CD4-positive, alpha-beta T cell treated with Interleukin-2 at 100 ng/mL for 4 hours (primary cell): ENCODE data around the gene MAML3.
A peak's percentile ranks its signal among the peaks of the same experiment; 100 is the strongest.
"Not testable (repeated sequence)": the region's sequence is repeated elsewhere in the genome, so short reads cannot be mapped to it uniquely, and the experiment has no call there.

Experiments used
- DNase-seq: peaks from one replicate; pipeline ENCODE4 v3.0.0-alpha.2; 2020; ENCODE audit warnings: low spot score

Gene MAML3

DNA sequence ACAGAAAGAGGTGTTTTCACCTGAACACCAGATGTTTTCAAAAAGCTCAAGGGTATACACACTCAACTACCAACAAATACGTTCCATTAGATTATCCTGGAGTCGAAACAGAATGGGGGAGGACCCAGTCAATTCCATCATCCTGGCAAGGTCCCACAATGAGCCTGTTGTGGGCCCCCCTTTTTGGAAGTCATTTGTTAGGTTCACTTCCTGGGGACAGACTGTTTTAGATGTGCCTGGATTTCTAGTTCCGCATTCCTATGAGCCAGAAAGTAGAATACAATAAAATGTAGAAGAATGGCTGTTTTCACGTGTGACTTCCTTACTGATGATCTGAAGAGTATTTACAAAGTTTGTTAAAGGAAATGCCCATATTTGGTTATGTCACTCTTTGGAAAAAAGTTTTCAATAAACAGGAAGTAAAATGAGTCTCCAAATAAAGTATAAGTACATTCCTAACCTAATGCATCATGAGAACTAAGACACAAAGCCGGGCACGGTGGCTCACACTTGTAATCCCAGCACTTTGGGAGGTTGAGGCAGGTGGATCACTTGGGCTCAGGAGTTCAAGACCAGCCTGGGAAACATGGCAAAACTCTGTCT is 192.5 kb downstream of the MAML3 start:
- no peak for DNase-seq

DNA sequence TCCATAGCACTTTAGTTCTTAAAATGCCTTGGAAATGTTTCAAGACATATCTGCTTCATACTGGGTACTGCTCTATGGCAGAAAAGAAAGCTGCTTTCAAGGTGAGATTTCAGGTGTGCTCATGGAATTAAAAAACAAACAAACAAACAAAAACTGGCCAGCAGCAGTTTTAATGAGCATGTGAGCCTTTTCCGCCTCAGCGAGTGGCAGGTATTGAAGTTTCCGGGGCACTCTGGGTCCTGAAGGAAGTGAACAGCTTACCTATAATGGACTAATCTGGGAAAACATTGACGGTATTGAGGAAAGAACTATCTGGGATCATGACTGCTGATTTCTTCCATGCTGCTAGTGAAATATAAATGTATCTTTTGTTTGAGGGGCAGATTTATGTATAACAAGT is 194.6 kb downstream of the MAML3 start:
- no peak for DNase-seq

DNA sequence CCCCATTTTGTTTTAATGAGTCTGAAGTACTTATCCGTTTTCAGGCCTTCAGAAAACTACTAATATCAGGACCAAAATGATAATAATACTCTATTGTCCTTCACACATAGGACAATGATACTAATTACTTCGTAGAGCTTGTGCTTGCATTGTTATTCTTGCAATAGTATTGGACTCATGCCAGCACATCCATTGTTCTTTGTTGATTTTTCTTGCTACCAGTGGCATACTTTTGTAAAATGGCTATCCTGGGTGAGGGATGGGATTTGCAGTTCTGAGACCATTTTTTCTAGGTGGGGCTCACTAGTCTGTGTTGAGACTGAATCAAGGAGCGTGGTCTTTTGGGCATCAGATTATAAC is 195.3 kb downstream of the MAML3 start:
- DNase-seq: no peak

DNA sequence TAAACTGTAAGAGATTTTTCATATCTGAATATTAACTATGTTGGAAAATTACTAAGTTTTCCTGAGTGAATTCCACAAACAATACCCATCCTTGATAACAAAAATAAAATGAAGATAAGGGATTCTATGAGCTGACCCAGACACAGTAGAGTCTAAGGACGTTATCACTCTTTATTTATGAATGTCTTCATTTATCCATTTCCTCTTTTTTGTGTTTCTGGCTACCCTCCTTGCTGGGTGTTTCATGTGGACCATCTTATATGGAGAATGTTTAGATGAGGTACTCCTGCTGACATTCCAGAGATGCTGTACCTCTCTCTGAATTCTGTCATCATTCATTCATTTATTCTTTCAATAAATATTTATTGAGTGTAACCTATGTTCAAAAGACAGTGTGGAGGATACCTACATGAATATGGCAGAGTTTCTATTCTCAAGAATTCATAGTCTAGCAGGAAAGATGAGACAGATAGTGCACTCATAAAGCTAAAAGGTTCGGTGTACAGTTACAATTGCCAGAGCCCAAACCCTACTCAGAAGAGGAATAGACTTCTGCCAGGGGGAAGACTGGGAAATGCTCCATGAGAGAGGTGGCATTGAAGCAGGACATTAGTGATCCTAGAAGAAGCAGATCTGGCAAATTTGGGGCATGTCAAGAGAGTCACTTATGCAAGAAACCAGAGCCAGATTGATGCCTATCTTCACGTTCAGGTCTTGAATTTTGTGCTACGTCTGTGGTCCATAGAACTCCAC is 195.8 kb downstream of the MAML3 start:
- no peak for DNase-seq

DNA sequence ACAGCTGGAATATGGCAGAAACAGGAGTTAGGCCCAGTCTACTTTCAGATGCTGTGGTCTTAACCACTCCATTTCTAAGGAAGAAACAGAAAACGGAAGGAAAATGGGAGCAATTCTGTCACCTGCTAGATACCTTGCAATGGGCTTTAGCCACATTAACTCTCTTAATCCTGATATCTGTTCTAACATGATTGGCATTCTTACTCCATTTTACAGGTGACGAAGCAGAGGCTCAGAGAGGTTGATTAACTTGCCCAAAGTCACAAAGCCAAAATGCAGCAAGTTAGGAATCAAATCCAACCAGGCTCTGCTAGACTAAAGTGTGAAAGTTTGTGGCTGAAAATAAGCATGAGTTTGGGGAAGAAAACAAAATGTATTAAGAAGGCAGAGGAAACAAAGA is 196.9 kb downstream of the MAML3 start:
- no peak for DNase-seq

DNA sequence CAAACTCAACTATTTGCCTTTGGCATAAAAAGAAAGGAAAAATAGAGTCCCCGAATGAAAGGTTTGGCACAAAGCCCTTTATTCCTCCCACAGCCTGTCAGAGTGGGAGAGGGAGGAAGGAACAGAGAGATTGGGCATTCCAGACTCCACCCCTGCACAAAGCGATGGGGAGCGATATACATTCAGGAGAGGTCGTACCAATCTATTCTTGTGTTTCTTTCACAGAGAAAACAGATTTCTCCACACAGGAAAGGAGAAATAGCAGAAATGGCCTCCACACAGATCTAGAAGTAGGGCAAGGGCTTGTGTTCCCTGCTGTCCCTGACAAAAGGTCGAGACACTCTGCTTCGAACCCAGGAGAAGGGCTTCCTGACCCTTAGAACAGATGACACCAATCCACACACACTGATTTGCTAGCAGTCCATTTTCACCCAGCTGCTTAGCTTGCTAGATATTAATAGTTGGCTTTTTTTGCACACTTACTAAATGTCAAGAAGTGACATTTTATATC is 197.4 kb downstream of the MAML3 start:
- DNase-seq: no peak

DNA sequence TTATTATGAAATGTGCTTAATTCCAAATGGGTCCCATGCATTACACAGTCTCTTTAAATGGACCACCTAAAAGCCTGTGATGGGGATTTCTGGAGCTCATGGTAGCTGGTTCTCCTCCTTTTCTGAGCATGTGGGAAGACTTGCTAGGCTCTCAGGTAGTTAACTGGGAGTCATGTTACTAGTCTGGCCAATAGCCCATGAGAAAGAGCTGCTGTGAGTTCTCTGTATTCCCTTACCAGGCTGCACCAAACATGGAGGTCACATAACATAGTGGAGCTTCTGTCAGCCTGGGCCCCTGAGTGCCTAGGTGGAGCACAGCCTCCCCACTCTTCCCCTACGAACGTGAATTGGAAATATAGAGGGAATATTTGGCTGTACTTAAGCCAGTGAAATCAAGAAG is 198.4 kb downstream of the MAML3 start:
- DNase-seq: no peak

DNA sequence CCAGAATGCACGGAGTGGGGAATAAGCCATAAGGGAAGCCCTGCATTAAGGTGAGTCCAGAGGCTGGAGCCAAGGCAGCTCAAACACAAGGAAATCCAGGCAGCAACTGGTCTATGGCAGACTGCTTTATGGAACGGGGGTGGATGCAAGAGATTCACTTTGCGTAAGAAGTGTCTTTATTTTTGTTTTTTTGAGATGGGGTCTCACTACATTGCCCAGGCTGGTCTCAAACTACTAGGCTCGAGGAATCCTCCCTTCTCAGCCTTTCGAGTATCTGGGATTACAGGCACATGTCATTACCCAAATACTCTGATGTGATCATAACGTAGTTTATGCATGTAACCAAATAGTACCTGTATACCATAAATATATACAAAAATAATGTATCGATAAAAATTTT is 199.5 kb downstream of the MAML3 start:
- no peak for DNase-seq

DNA sequence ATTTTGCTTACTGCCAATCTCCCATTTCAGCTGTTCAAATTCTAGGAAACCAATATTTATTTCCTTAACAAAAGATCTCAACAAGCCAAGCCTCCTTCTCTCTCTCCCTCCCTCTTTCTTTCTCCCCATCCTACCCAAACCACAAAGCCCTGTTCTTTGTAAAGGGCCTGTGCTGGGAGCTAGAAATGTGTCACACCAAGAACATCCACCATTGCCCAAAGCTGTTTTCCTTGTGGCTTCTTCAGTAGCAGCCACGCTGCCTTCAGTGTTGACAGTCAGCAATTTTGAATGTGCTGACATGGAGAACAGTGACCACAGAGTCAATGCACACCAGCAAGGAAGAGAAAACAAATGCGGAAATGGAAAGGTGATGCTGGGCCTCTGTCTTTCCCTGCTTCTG is 203.0 kb downstream of the MAML3 start:
- no peak for DNase-seq

DNA sequence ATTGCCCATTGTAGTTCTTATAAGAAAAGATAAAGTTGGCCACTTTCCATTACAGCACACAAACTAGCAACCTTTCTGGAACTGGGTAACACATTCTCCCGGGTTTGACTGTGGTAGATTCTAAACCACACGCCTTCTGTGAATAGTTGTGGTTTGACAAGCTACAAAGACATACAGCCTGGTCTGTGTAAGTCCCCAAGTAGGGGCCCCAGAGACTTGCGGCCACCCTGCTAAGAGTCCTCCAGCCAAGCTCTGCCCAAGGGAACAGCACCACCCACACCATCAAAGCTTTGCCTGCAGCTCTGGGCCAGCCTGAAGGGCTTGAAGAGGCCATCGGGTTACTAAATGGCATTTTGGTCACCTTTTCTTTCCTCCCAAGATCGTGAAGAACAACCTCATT is 203.4 kb downstream of the MAML3 start:
- DNase-seq: peak; percentile 2

DNA sequence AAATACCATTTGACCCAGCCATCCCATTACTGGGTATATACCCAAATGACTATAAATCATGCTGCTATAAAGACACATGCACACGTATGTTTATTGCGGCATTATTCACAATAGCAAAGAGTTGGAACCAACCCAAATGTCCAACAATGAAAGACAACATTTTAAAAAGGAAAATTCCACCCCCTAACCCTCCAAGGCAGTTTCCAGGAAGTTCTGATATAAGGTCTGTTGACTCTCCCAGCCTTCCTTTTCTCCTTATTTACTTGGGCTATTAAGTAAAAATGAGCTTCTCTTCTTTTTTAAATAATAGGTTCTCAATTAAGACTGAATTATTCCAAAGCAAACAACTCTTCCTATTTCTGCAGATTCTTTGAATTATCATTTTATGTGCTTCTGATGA is 209.1 kb downstream of the MAML3 start:
- not testable (repeated sequence) for DNase-seq

DNA sequence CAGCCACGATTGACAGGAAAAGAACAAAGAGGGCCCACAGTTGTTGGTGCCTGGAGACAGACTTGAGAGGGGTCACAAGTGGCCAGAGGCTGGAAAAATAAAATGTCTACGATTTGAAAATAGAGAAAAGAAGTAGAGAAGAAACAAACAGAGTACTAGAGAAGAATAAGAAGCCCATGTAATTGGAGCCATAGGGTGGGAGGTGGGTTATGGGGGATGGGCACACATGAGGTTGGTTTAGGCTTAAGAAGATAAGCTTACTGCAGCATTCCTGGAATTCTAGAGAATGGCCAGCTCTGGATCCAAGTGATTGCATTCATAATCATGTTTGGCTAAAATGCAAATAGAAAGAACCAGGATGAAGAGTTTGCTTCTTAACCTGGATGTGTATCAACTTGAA is 210.7 kb downstream of the MAML3 start:
- DNase-seq: no peak

DNA sequence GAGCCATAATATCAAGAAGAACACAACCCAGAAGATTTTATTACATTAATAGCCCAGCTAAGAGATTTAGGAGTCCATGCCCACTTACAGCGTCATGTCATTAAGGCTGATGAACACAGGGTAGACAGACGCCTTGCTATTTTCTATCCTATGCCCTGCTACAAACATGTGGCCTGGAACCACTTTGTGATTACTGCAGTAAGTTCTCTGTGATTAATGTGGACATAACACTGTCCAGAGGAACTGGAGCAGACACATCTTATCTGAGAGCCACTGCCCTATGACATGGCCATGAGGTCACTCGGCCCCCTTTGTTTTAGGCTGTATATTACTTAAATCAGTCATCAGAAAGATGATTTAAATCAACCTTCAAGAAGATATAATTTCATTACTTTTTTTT is 211.7 kb downstream of the MAML3 start:
- DNase-seq: no peak

DNA sequence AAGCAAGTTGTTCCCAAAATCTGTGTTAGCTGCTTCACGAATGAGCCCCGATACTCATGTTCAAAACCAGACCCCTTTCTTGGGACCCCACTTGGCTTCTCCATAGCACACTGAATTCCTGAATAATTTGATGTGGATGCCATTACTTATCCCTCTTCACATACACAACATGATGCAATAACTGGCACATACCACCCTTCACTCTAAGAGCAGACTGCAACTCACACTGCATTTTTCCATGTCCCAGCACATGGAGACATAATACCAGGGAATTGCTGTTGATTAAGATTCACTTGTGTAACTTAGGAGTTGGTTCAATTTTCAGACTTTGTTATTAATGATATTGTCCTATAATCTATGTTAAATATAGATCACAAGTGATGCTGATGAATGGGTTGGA is 213.4 kb downstream of the MAML3 start:
- no peak for DNase-seq

DNA sequence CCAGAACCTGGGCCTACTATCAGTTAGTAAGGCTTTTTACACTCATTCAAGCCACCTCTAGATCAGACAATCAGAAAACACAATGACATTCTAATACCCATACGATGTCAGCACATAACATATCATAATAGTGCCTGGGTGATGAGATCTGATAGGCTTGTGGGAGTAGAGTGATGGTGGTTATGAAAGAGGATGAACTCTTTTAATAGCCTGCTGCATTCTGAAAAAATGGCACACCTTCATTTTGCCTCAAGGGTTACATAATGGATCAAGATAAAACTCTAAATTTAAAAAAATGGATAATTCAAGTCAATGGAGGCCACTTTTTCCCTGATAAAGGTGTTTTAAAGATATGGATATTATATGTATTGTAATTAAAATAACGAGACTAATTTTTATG is 215.6 kb downstream of the MAML3 start:
- no peak for DNase-seq

DNA sequence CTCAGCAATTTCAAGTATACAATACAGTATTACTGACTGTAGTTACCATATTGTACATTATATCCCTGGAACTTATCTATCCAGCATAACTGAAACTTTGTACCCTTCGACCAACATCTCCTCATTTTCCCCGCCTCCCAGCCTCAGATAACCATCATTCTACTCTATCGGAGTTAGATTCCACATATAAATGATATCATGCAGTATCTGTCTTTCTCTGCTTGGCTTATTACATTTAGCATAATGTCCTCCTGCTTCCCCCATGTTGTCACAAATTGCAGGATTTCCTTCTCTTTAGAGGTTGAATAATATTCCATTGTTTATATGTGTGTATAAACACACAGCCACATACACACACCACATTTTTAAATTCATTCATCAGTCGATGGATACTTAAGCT is 218.1 kb downstream of the MAML3 start:
- no peak for DNase-seq

DNA sequence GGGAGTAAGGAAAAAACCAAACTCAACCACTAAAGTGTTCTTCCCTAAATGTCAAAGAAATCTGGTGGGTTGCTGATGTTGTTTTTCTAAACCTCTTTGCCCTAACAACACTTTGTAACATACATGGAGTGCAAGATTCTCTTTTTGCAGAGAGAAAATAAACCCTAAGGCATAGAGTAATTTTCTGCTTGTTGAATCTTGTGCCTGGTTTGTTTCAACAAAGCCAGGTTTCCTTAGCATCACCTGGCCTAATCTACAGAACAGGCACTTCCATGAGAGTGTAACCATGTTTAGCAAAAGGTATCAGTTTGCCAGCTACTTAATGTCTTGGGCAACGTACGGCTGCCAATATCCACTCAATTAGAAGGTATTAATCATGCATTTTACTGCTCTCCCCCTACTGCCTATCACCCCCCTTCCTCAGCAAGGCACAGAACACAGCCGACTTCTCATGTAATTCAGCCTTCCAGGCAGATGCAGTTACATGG is 219.2 kb downstream of the MAML3 start:
- no peak for DNase-seq

DNA sequence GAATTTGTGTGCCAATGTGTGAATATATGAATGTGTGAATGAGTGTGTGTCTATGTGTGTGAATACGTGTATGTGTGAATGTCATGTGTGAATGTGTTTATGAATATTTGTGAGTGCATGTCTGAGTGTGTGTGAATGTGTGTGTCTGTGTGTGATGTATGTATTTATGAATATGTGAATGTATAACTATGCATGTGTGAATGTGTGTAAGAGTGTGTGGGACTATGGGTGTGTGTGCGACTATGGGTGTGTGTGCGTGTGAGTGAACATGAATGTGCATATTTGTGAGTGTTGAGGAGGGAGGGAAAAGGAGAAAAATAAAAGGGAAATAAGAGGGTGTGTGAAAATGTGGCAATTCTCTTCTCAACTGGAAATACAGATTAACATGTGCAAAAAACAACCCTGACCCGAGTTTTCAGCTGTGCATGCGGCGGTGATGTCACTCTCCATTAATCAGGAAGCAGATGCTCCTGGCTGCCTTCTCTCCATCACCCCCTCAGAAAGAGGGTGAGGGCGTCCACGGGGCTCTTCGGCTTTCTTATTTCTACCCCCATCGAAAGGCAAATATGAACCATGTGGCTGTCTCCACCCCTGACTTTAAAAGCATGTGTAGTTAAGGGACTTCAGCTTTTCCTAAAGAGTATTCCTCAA is 219.8 kb downstream of the MAML3 start:
- DNase-seq: no peak

DNA sequence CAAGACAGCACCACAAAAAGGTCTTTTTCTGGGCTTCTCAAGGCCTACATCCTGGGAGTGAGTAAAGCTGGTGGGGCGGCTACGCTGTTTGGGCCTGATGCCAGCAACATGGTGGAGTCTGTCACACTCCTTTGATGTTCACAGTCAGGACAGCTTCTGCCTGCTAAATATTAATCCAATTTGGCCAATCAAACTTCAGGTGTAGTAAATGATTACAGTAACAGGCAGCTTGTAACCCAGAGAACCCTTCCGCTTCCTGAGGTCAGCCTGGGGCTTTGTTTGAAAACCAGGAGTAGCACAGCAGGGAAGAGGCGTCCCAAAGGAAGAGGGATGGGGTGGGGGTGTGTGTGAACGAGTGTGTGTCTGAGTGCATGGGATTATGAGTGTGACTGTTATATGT is 220.4 kb downstream of the MAML3 start:
- no peak for DNase-seq

DNA sequence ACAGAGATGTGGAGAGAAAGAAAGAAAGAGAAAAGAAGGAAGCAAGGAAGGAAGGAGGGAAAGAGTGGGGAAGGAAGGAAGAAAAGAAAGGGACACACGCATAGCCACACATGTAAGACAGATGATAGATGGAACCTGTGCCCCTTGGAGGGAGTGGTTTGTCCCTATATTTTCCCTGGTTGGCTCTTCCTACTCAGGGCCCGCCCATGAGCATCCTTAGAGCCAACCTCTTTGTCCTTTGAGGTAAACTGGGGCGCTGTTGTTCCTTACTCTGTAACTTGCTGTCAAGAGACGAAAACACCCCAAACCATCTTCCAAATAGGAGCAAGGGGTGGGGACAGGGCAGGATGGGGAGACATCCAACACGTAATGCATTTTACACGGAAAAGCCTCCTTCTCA is 220.9 kb downstream of the MAML3 start:
- no peak for DNase-seq

DNA sequence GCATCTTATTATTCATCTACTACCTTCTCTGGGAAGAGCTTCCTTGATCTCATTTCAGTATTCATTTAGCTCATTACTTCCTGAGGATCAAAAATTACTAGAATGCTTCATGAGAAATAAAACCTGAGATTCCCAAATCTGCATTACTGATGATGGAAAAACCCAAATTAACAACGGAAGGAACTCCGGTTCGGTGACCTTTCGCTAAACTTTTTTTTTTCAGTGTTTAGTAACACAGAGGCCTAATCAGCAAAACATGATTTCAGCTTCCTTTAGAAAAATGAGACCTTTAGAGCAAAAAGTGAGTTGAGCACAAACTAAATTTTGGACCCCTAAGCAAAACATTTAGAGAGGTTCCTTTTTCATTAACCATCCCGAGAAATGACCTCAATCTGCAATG is 229.2 kb downstream of the MAML3 start:
- no peak for DNase-seq

DNA sequence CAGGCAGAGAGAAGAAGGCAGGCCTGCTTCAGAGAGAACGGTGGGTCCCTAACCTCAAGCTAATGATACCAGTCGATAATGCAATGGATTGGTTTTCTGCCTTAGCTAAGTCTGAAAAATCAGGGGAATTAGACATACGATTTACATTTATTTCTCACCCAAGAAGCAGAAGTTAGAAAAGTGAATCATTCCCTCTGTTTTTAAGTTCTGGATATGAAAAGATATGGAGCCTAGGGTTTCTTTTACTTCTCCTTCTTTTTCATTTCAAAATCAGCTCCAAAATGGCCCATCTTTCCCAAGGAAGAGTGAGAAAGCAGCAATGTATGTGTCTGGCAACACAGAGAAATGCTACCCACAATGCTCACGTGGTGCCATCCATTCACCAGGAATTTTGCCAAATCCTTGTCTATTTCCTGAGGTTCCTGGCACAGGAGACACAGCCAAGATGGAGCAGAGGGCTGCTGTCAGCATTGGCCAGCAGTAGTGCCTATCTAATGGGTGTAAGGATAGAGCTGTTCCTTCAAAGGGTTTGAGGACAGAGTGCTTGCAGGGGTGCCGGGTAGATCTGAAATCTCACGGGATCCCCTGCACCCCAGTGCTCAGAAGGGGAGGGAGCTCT is 231.5 kb downstream of the MAML3 start:
- DNase-seq: no peak
